ENCODE data around the gene SARS2. TPM values are rescaled to one million over a fixed set of nuclear protein-coding genes. Genes with fewer than 3 reads are reported as not detected.
A peak's percentile ranks its signal among the peaks of the same experiment; 100 is the strongest.

The SARS2 gene
- total RNA-seq, 4 donors from 2014 or later = 26.6 to 52.0 (median 37.8) TPM

DNA sequence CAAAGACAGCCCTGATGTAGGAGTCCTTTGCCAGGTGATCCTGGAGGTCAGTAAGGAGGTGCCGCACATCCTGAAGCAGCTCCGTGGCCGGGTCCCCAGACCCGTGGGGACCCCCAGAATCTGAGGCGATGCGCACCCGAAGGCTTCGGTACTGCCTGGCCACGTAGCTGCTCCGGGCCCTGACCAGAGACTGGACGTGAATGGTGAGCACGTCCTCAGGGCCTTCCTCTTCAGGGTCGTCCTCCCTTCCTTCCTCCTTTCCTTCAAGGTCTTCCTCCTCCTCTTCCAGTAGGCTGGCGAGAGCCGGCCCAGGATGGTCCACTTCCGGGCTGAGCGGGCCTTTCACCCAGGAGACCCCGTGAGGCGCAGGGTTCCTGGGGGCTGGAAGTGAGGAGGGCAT, 60.0 kb downstream of the SARS2 start:
- Histone ChIP-seq H3K4me1 (peaks cover 9 to 14% of the 10 kb centered on the region in 2 donors), H3K4me3 (replicated peaks in 1 of 3) (no peak overlapping the region), H3K9me3 (no peaks in the 10 kb centered on the region), H3K36me3 (no peaks in the 10 kb centered on the region), H3K27ac (no peak overlapping the region), H3K27me3 (no peaks in the 10 kb centered on the region)
- 92 to 97% methylated on average over 17 to 19 of the region's 19 CpGs for WGBS, 2 donors
- intact Hi-C loops (cut with DNase I) = no loop called here
- no peak for DNase-seq
- TF ChIP-seq POLR2A (IDR thresholded peaks at IDR 0.05) = no peak
- TF ChIP-seq, protein P1, sequence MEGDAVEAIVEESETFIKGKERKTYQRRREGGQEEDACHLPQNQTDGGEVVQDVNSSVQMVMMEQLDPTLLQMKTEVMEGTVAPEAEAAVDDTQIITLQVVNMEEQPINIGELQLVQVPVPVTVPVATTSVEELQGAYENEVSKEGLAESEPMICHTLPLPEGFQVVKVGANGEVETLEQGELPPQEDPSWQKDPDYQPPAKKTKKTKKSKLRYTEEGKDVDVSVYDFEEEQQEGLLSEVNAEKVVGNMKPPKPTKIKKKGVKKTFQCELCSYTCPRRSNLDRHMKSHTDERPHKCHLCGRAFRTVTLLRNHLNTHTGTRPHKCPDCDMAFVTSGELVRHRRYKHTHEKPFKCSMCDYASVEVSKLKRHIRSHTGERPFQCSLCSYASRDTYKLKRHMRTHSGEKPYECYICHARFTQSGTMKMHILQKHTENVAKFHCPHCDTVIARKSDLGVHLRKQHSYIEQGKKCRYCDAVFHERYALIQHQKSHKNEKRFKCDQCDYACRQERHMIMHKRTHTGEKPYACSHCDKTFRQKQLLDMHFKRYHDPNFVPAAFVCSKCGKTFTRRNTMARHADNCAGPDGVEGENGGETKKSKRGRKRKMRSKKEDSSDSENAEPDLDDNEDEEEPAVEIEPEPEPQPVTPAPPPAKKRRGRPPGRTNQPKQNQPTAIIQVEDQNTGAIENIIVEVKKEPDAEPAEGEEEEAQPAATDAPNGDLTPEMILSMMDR (IDR thresholded peaks at IDR 0.05) = no peak

DNA sequence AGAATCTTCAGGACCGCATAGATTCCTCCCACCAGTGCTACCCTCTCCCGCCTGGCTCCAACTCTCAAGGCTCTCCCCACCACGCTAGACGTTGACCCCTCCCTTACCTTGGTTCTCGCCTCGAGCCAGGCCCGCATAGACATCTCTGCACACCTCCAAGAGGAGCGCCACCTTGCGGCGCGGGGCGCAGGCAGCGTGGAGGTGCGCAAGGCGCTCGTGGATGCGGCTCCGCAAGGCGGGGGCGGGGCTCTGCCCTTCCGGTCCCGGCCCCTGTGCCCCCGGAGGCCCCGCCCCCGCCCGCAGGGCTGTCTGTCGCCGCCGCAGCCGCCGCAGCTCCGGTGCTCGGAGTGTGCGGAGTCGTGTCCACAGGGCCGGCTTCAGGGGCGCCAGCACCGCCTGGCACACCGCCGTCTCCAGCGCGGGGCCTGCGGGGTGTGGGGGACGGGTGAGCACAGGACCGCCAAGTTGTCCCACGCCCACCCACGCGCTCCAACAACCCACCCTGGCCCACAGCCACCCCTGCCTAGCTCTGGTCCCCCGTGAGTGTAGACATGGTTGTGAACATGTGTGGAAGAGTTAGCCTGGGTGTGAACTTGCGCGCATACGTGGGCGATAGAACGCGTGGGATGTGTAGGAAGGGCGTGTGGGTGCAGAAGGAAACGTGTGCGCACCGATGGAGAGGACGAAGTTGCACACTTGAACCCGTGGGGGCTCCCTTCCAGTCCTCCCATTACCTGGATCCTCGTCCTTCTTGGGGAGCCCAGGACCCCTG, 60.5 kb downstream of the SARS2 start:
- no peaks in the 10 kb centered on the region for H3K36me3 ChIP-seq
- no peaks in the 10 kb centered on the region for H3K9me3 ChIP-seq
- H3K4me3 ChIP-seq (replicated peaks in 1 of 3) = peak overlapping the region in 2 of 3 donors; percentile 19 to 33
- intact Hi-C loops (cut with DNase I) = no loop called here
- TF ChIP-seq, protein P1 (IDR thresholded peaks at IDR 0.05) = peak; percentile 50 to 92 (median 88)
- TF ChIP-seq POLR2A (IDR thresholded peaks at IDR 0.05) = no peak
- no peaks in the 10 kb centered on the region for H3K27me3 ChIP-seq
- 50 to 51% methylated on average over 23 to 24 of the region's 62 CpGs for WGBS, 2 donors
- H3K27ac ChIP-seq = peak overlapping the region in 2 of 3 donors; percentile 55 to 65
- DNase-seq = peak; percentile 90 to 92
- peaks cover 9 to 14% of the 10 kb centered on the region in 2 donors for H3K4me1 ChIP-seq

DNA sequence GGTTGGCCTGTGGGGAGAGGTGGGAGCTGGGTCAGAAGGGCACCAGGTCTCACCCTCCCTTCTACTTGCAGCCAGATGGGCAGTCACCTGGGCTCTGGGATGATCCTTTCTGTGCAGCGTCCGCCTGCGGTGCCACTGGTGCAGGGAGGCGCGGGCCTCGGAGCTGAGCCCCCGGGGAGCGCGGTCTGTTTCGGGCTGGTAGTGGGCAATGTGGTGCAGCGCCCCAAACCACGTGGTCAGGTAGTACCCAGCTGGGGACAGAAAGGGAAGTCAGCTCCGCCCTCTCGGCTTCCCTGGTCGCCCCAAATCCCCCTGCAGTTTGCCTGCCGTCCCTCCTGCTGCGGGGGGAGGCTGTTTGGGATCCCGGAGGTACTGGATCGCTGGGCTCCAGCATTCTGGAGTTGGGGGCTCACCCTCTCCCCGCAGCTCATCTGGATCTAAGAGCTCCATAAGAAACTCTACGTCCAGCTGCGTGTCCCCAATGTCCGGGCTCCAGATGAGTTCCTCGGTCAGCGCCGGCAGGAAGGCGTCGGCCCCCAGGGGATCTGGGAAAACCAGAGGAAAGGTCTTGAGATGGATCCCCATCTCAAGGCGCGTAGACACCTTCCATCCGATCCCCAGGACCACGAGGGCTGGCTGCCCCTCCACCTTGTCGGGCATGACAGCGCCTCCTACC, 61.3 kb downstream of the SARS2 start:
- H3K27ac ChIP-seq = peak overlapping the region in 2 of 3 donors; percentile 55 to 65
- intact Hi-C loops (cut with DNase I) = no loop called here
- no peaks in the 10 kb centered on the region for H3K9me3 ChIP-seq
- no peak for TF ChIP-seq POLR2A (IDR thresholded peaks at IDR 0.05)
- TF ChIP-seq, protein P1 (IDR thresholded peaks at IDR 0.05) = no peak
- DNase-seq = peak in 1 of 2 donors; percentile 32
- 5 to 12% methylated on average over 16 to 21 of the region's 34 CpGs for WGBS, 2 donors
- H3K4me3 ChIP-seq (replicated peaks in 1 of 3) = peak overlapping the region in 2 of 3 donors; percentile 19 to 33
- no peaks in the 10 kb centered on the region for H3K36me3 ChIP-seq
- H3K4me1 ChIP-seq = peaks cover 9 to 14% of the 10 kb centered on the region in 2 donors
- H3K27me3 ChIP-seq = no peaks in the 10 kb centered on the region

DNA sequence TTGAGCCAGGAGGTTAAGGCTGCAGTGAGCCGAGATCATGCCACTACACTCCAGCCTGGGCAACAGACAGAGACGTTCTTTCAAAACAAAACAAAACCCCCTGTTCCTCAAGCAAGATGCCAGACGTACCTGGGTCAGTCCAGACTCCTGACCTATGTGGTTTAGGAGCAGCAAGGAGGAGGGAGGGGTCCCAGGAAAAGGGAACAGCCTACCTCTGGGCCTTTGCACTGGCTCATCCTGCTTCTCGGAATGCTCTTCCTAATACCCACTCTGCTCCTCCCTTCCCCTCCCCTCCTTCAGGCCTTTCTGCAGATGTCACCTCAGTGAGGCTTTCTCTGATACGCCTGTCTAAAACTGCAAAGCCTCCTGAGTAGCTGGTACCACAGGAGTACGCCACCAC, 62.0 kb downstream of the SARS2 start:
- no peaks in the 10 kb centered on the region for H3K36me3 ChIP-seq
- WGBS, 2 donors = 91 to 95% methylated on average over 6 of the region's 6 CpGs
- no peaks in the 10 kb centered on the region for H3K27me3 ChIP-seq
- intact Hi-C loops (cut with DNase I) = no loop called here
- H3K27ac ChIP-seq = no peak overlapping the region
- DNase-seq = no peak
- peaks cover 9 to 14% of the 10 kb centered on the region in 2 donors for H3K4me1 ChIP-seq
- TF ChIP-seq, protein P1 (IDR thresholded peaks at IDR 0.05) = no peak
- TF ChIP-seq POLR2A (IDR thresholded peaks at IDR 0.05) = no peak
- H3K9me3 ChIP-seq = no peaks in the 10 kb centered on the region
- no peak overlapping the region for H3K4me3 ChIP-seq (replicated peaks in 1 of 3)
